Smooth muscle cell (in vitro differentiated cells): ENCODE measurements around the gene TTC17. TPM values are rescaled to one million over a fixed set of nuclear protein-coding genes. Genes with fewer than 3 reads are reported as not detected.
A peak's percentile ranks its signal among the peaks of the same experiment; 100 is the strongest.

ENCODE experiments used
- DNase-seq: peaks from one replicate; lab custom pipeline; 2025; ENCODE audit not compliant: unreplicated experiment; lab: John Stamatoyannopoulos, UW
- H2AFZ ChIP-seq: fragments of 200-600 bp; sonication (generic); 2 replicates; pipeline ENCODE4 v1.6.0; 2016; ENCODE audit warnings: antibody characterized with exemption, low read depth, mild to moderate bottlenecking
- H3F3A ChIP-seq: fragments of 200-600 bp; sonication (generic); 2 replicates; pipeline ENCODE4 v1.6.0; 2017; ENCODE audit warnings: antibody characterized with exemption, low read depth
- H3K27ac ChIP-seq: fragments of 200-600 bp; sonication (generic); 2 replicates; pipeline ENCODE4 v1.5.1; 2016; ENCODE audit warnings: low read depth, mild to moderate bottlenecking
- H3K27me3 ChIP-seq: fragments of 200-600 bp; sonication (generic); 2 replicates; pipeline ENCODE4 v1.6.1; 2016; ENCODE audit warnings: low read depth, mild to moderate bottlenecking
- H3K36me3 ChIP-seq: fragments of 200-600 bp; sonication (generic); 2 replicates; pipeline ENCODE4 v1.5.1; 2016; ENCODE audit warnings: low read depth
- H3K4me1 ChIP-seq: fragments of 200-600 bp; sonication (generic); 2 replicates; pipeline ENCODE4 v1.5.1; 2016; ENCODE audit warnings: low read depth
- H3K4me2 ChIP-seq: fragments of 200-600 bp; sonication (generic); 2 replicates; pipeline ENCODE4 v1.6.0; 2016; ENCODE audit warnings: mild to moderate bottlenecking
- H3K4me3 ChIP-seq: fragments of 200-600 bp; sonication (generic); 2 replicates; pipeline ENCODE4 v1.5.1; 2016; ENCODE audit warnings: mild to moderate bottlenecking
- H3K79me2 ChIP-seq: fragments of 200-600 bp; sonication (generic); 2 replicates; pipeline ENCODE4 v1.6.0; 2016; ENCODE audit warnings: low read depth, mild to moderate bottlenecking
- H3K9ac ChIP-seq: fragments of 200-600 bp; sonication (generic); 2 replicates; pipeline ENCODE4 v1.6.0; 2016; ENCODE audit warnings: low read depth
- H3K9me3 ChIP-seq: fragments of 200-600 bp; sonication (generic); replicated peaks from 2 replicates; pipeline ENCODE4 v1.5.1; 2016; ENCODE audit warnings: low read depth
- H4K20me1 ChIP-seq: fragments of 200-600 bp; sonication (generic); 2 replicates; pipeline ENCODE4 v1.6.0; 2016; ENCODE audit warnings: low read depth
- CTCF ChIP-seq: fragments of 200-600 bp; sonication (generic); IDR thresholded peaks from 2 replicates; pipeline ENCODE4 v1.5.1; 2017; ENCODE audit warnings: borderline replicate concordance, mild to moderate bottlenecking, antibody characterized with exemption; ENCODE audit not compliant: insufficient read depth, poor library complexity, severe bottlenecking
- WGBS: methylation state at CpG from one replicate; pipeline ENCODE4 v1.1.7; 2016; ENCODE audit warnings: low lambda C conversion rate; 5-methylcytosine and 5-hydroxymethylcytosine counted together
- polyA plus RNA-seq: library from polyadenylated mRNA; unstranded; fragments of >200 nt; fragmentation: Nextera tagmentation; extraction: Ambion mirVana; gene quantifications from 2 replicates; pipeline ENCODE4 v1.2.1, GENCODE V29; 2016
- total RNA-seq: library from RNA; depleted of rRNA; stranded (reverse); fragments of >200 nt; gene quantifications from 2 replicates; pipeline ENCODE4 v1.2.3, GENCODE V29; 2014

Gene TTC17
- total and polyA plus RNA-seq, 2 experiments from 2014 or later, result 35.9 to 113 TPM

GRCh38 chr11:43376065-43376464 lies 17.3 kb downstream of the TTC17 start:
- Histone ChIP-seq H3K4me3 (no peak overlapping the region), H3F3A (no peaks in the 10 kb centered on the region), H3K79me2 (peaks cover 70% of the 10 kb centered on the region), H3K4me2 (no peak overlapping the region), H4K20me1 (peaks cover 80% of the 10 kb centered on the region), H3K4me1 (no peaks in the 10 kb centered on the region), H3K27ac (peak overlapping the region; percentile 58), H3K27me3 (no peaks in the 10 kb centered on the region), H2AFZ (no peak overlapping the region), H3K9me3 (no peaks in the 10 kb centered on the region), H3K9ac (no peak overlapping the region), H3K36me3 (no peaks in the 10 kb centered on the region)
- WGBS, result 90% methylated on average over 2 of the region's 2 CpGs
- no peak for DNase-seq
- TF ChIP-seq CTCF, result no peak

GRCh38 chr11:43376594-43376993 lies 17.9 kb downstream of the TTC17 start:
- Histone ChIP-seq H4K20me1 (peaks cover 75% of the 10 kb centered on the region), H3K27me3 (no peaks in the 10 kb centered on the region), H3F3A (no peaks in the 10 kb centered on the region), H3K4me1 (no peaks in the 10 kb centered on the region), H3K27ac (peak overlapping the region; percentile 58), H3K36me3 (no peaks in the 10 kb centered on the region), H3K4me2 (no peak overlapping the region), H3K9ac (no peak overlapping the region), H3K9me3 (no peaks in the 10 kb centered on the region), H3K4me3 (no peak overlapping the region), H2AFZ (no peak overlapping the region), H3K79me2 (peaks cover 68% of the 10 kb centered on the region)
- DNase-seq, result no peak
- WGBS, result 58% methylated on average over 2 of the region's 2 CpGs
- no peak for TF ChIP-seq CTCF

GRCh38 chr11:43377389-43377788 lies 18.7 kb downstream of the TTC17 start:
- Histone ChIP-seq H3K9ac (no peak overlapping the region), H3K36me3 (no peaks in the 10 kb centered on the region), H3K27me3 (no peaks in the 10 kb centered on the region), H3K9me3 (no peaks in the 10 kb centered on the region), H3F3A (no peaks in the 10 kb centered on the region), H2AFZ (no peak overlapping the region), H4K20me1 (peaks cover 67% of the 10 kb centered on the region), H3K4me3 (no peak overlapping the region), H3K4me2 (no peak overlapping the region), H3K79me2 (peaks cover 61% of the 10 kb centered on the region), H3K27ac (no peak overlapping the region), H3K4me1 (no peaks in the 10 kb centered on the region)
- TF ChIP-seq CTCF, result no peak
- no peak for DNase-seq

GRCh38 chr11:43378897-43379296 lies 20.2 kb downstream of the TTC17 start:
- 97% methylated on average over 3 of the region's 3 CpGs for WGBS
- Histone ChIP-seq H3K9me3 (no peaks in the 10 kb centered on the region), H3K79me2 (peaks cover 49% of the 10 kb centered on the region), H3K36me3 (no peaks in the 10 kb centered on the region), H2AFZ (no peak overlapping the region), H3K9ac (no peak overlapping the region), H3K4me3 (no peak overlapping the region), H3F3A (no peaks in the 10 kb centered on the region), H4K20me1 (peaks cover 59% of the 10 kb centered on the region), H3K27me3 (no peaks in the 10 kb centered on the region), H3K4me2 (no peak overlapping the region), H3K27ac (no peak overlapping the region), H3K4me1 (no peaks in the 10 kb centered on the region)
- no peak for DNase-seq
- no peak for TF ChIP-seq CTCF
